OCI-LY1 (cell line): ENCODE results near the gene QPRT.

Source experiments
- CTCF ChIP-seq: fragments of 200-600 bp; sonication (generic), shearing (Covaris generic); IDR thresholded peaks from 2 replicates; pipeline ENCODE4 v1.5.1; 2017; ENCODE audit warnings: mild to moderate bottlenecking, antibody characterized with exemption, low read length, moderate library complexity, mixed read lengths
- EZH2 ChIP-seq: fragments of 200-600 bp; sonication (generic), shearing (Covaris generic); IDR thresholded peaks from 2 replicates; pipeline ENCODE4 v1.8.0; 2017; ENCODE audit warnings: borderline replicate concordance, mixed run types, mild to moderate bottlenecking, antibody characterized with exemption, low read length, moderate library complexity, mixed read lengths

- no peak for TF ChIP-seq EZH2
- TF ChIP-seq CTCF: no peak
These were observed 4.8 kb upstream of the QPRT start for GRCh38 chr16:29674188-29674587.
